Measurements from ENCODE around the gene SCN10A. TPM values are rescaled to one million over a fixed set of nuclear protein-coding genes. Genes with fewer than 3 reads are reported as not detected.

SCN10A gene
- total RNA-seq, 4 donors from 2014 or later = not detected

GRCh38 chr3:38721207-38721772 lies 94.7 kb downstream of the SCN10A start:
- H3K36me3 ChIP-seq = no peaks in the 10 kb centered on the region
- H3K9me3 ChIP-seq = no peaks in the 10 kb centered on the region
- DNase-seq (ENCODE audit: extremely low spot score) = no peak
- intact Hi-C loops (cut with DNase I) = no loop called here
- no peak overlapping the region for H3K27ac ChIP-seq (replicated peaks in 1 of 4)
- WGBS = 89% methylated on average over 5 of the region's 5 CpGs
- H3K27me3 ChIP-seq = peaks cover 0 to 16% (median 0%) of the 10 kb centered on the region in 4 donors
- H3K4me1 ChIP-seq = peaks cover 0 to 18% (median 0%) of the 10 kb centered on the region in 4 donors
- no peak overlapping the region for H3K4me3 ChIP-seq
- no peak for TF ChIP-seq POLR2AphosphoS5 (IDR thresholded peaks at IDR 0.05)
- TF ChIP-seq CTCF (IDR thresholded peaks at IDR 0.05) = no peak
- TF ChIP-seq POLR2A (IDR thresholded peaks at IDR 0.05; ENCODE audit: low read depth) = no peak
- TF ChIP-seq EP300 (IDR thresholded peaks at IDR 0.05) = no peak

GRCh38 chr3:38720465-38720864 lies 95.6 kb downstream of the SCN10A start:
- H3K9me3 ChIP-seq = no peaks in the 10 kb centered on the region
- no peak overlapping the region for H3K4me3 ChIP-seq
- peaks cover 0 to 14% (median 0%) of the 10 kb centered on the region in 4 donors for H3K4me1 ChIP-seq
- TF ChIP-seq CTCF (IDR thresholded peaks at IDR 0.05) (no peak), EP300 (IDR thresholded peaks at IDR 0.05) (no peak), POLR2A (IDR thresholded peaks at IDR 0.05; ENCODE audit: low read depth) (no peak), POLR2AphosphoS5 (IDR thresholded peaks at IDR 0.05) (no peak)
- intact Hi-C loops (cut with DNase I) = no loop called here
- 38% methylated on average over 4 of the region's 4 CpGs for WGBS
- peaks cover 0 to 15% (median 0%) of the 10 kb centered on the region in 4 donors for H3K27me3 ChIP-seq
- H3K27ac ChIP-seq (replicated peaks in 1 of 4) = no peak overlapping the region
- no peaks in the 10 kb centered on the region for H3K36me3 ChIP-seq
- no peak for DNase-seq (ENCODE audit: extremely low spot score)

GRCh38 chr3:38717355-38718240 lies 98.4 kb downstream of the SCN10A start:
- Histone ChIP-seq H3K4me1 (peaks cover 0 to 6% (median 0%) of the 10 kb centered on the region in 4 donors), H3K27ac (replicated peaks in 1 of 4) (no peak overlapping the region), H3K36me3 (no peaks in the 10 kb centered on the region), H3K4me3 (no peak overlapping the region), H3K27me3 (peaks cover 0 to 6% (median 0%) of the 10 kb centered on the region in 4 donors), H3K9me3 (no peaks in the 10 kb centered on the region)
- intact Hi-C loops (cut with DNase I) = no loop called here
- WGBS = 68% methylated on average over 5 of the region's 5 CpGs
- DNase-seq (ENCODE audit: extremely low spot score) = no peak
- no peak for TF ChIP-seq CTCF (IDR thresholded peaks at IDR 0.05)
- no peak for TF ChIP-seq POLR2A (IDR thresholded peaks at IDR 0.05; ENCODE audit: low read depth)
- no peak for TF ChIP-seq POLR2AphosphoS5 (IDR thresholded peaks at IDR 0.05)
- TF ChIP-seq EP300 (IDR thresholded peaks at IDR 0.05) = no peak

- TF ChIP-seq EP300 (IDR thresholded peaks at IDR 0.05) (no peak), POLR2A (IDR thresholded peaks at IDR 0.05; ENCODE audit: low read depth) (no peak), CTCF (IDR thresholded peaks at IDR 0.05) (no peak), POLR2AphosphoS5 (IDR thresholded peaks at IDR 0.05) (no peak)
- intact Hi-C loops (cut with DNase I) = no loop called here
Measured at GRCh38 chr3:38713121-38713520, 102.9 kb downstream of the SCN10A start.

More at GRCh38 chr3:38713121-38713520, 102.9 kb downstream of the SCN10A start:
- WGBS = 90% methylated on average over 2 of the region's 2 CpGs
- Histone ChIP-seq H3K9me3 (no peaks in the 10 kb centered on the region), H3K36me3 (no peaks in the 10 kb centered on the region), H3K27me3 (no peaks in the 10 kb centered on the region), H3K27ac (replicated peaks in 1 of 4) (no peak overlapping the region), H3K4me1 (no peaks in the 10 kb centered on the region), H3K4me3 (no peak overlapping the region)
- DNase-seq (ENCODE audit: extremely low spot score) = no peak
